ENCODE data around the gene PARD3B. TPM values are rescaled to one million over a fixed set of nuclear protein-coding genes. Genes with fewer than 3 reads are reported as not detected.

The PARD3B gene
- total RNA-seq, 1 donor from 2014 or later, result 4.5 TPM

DNA sequence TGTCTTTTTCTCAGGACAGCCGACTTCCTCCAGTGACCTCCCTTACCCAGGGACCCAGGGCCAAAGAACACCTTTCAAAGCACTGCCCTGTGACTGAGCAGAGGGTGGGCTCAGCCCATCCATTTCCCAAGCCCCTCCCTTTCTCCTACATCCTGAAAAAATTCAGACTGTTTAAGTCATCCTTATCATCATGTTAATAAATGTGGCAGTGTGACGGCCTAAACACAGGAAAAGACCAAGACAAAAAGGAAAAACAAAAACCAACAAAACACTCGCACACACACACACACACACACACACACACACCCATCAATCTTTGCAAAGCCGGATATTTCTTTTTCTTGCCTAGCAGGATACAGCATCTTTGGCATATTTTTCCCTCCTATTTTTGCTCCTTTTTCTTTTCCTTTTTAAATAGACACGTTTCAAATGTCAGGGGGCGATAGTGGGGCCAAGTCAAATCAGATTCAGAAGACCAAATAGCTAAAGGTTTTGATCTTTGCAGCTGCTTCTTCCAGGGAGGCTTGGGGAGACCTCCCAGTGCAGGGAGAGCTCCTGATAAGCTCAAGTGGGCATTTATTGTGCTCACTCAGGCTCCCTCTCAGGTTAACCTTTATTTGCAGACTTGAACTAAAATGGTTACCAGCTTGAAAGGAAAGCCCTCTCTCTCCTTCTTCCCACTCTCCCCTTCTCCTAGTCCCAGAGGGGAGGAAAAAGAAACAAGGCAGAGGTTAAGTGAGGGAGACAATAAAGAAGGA, 1097.5 kb downstream of the PARD3B start:
- FAIRE-seq, result no peak

DNA sequence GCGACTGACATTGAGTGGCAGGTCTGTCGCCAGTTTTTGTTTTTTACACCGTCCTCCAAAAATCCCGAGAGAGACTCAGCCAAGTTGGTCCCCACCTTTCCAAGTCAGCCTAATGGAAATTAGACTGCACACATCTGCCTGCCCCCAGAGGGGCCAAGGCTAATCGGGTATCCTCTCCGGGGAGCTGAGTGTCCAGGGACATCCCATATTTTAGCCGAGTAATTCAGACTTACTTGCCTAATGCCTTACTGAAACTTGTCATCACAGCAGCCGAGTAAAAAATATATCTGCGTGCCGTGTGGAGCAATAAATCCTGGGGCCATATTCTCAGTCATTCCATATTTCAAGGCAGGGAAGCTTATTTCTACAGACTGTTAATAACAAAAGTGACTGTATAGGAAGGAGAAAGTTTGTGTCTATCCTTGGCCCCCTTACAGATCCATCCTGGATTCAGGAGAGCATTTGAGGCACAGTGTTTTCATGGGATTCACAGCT, 1098.2 kb downstream of the PARD3B start:
- FAIRE-seq, result no peak
- no peak for DNase-seq (ENCODE audit: low spot score in 2 of 2)

More for the DNA sequence above, 1097.5 kb downstream of the PARD3B start:
- no peak for DNase-seq (ENCODE audit: low spot score in 2 of 2)

DNA sequence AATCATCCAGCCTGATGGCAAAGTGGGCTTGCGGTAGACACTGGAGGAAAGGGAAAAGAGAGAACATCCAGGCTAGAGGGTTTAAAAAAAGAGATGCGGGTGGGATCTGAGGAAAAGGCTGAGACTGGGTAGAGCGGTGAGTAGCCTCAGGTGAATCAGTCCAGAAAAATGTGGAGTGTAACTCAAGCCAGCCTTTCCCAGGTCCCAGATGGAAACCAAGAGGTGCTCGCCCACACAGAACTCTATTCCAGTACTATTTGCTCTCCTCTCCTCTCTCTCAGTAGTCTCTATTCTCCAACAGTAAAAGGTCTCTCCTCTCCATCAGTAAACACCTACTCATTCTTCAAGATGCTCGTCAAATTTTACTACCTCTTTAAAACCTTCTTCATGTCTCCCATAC, 1098.7 kb downstream of the PARD3B start:
- no peak for DNase-seq (ENCODE audit: low spot score in 2 of 2)

DNA sequence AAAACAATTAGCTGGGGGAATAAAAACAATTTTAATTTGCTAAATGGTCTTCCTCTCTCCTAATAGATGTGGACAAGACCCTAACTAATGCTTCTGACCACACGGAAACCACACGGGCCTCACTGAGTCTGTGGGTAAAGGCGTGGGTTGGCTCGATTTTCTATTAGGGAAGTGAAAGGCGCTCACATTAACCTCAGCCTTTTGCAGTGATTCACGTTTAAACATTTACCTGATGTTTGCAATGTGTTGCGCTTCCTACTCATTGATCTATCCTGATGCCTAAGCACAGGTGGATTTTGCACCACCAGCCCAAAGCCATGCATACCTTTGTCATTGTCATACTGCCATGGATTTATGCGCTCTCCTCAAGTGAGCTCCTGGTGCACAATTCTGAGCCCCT, 1101.4 kb downstream of the PARD3B start:
- FAIRE-seq, result no peak
- DNase-seq (ENCODE audit: low spot score in 2 of 2), result no peak

More for the DNA sequence above, 1098.7 kb downstream of the PARD3B start:
- no peak for FAIRE-seq

DNA sequence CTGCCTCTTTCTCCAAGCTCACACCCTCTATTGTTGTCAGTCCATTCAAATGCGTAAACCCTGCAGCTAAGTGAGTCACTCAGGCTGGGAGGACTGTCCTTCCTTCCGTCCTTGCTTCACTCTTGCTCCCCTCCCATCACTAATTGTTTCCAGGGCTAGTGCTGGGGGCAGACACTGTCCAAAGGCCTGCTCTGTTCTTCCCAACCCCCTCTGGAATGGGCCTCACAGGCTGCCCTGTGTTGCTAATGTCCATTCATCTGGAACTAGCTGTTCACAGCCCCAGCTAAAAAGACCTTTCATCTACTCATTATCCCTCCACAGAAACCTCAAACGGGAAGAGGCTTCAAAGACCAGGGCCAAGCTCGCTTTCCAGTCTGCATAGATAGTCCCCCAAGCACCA, 1105.2 kb downstream of the PARD3B start:
- FAIRE-seq (no peak), DNase-seq (ENCODE audit: low spot score in 2 of 2) (no peak)

DNA sequence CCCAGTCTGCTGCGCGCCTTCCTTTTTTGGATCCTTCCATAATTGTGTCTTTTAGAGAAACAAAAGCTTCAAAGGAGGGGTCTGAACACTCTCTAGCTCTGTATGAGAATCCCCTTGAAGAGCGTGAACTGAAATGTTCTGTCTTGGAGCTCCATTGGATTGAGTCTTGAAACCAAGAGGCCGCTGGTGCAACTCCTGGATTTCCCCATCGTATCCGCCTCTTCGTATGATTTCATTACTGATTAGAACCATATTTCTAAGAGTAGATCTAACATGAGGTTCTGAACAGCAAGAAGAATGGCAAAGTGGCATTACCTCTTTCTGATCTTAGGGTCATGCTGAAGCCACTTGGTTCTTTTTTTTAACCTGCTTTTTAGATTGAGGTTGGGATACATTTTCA, 1105.7 kb downstream of the PARD3B start:
- DNase-seq (ENCODE audit: low spot score in 2 of 2) (no peak), FAIRE-seq (no peak)

DNA sequence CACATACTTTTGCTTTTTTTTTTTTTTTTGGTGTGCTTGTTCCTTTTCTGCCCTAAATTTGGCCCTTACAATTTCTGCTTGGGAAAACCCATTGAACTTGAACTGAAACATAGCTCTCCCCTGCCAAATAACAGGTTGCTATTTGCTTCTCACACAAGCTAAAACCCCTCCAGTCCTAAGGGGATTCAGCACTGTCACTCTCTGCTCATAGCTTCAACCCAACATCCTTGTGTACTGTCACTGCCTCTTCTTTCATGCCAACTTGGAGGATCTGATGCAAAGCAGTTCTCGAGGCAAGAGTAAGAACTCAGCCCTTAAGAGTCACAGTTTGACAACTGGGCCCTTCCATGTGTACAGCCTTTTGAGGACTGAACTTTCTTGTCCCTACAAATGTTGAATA, 1106.4 kb downstream of the PARD3B start:
- DNase-seq (ENCODE audit: low spot score in 2 of 2) (no peak), FAIRE-seq (no peak)

DNA sequence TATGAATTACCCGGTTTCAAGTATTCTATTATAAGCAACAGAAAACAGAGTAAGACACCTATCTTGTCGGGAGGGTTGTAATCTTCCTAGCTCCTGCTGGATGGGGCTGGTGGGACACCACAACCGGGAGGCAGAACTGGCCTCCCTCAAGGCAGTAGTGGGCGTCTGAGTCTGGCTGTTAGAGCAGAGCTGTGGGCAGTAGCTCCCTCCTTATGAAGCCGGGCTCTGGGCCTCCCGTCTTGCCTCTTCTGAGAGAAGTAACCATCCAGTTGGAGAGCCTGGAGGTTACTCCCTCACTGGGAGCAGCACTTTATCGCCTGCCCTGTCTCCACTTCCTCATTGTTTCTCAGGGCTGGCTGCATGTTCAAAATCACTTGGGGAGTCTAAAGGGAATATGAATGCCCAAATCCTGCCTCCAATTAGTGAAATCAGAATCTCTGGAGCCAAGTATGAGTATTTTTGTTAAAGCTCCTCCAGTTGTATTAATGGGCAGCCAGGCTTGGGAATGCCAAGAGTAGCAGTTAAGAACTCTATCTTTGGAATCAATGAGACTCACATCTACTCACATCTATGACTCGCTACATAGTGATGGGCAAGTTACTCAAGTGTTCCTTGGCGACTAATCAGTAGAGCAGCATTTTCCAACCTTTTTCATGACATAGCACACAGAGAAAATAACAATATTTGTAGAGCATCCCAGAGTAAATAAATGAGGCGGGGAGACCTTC, 1109.8 kb downstream of the PARD3B start:
- FAIRE-seq (no peak), DNase-seq (ENCODE audit: low spot score in 2 of 2) (no peak)

DNA sequence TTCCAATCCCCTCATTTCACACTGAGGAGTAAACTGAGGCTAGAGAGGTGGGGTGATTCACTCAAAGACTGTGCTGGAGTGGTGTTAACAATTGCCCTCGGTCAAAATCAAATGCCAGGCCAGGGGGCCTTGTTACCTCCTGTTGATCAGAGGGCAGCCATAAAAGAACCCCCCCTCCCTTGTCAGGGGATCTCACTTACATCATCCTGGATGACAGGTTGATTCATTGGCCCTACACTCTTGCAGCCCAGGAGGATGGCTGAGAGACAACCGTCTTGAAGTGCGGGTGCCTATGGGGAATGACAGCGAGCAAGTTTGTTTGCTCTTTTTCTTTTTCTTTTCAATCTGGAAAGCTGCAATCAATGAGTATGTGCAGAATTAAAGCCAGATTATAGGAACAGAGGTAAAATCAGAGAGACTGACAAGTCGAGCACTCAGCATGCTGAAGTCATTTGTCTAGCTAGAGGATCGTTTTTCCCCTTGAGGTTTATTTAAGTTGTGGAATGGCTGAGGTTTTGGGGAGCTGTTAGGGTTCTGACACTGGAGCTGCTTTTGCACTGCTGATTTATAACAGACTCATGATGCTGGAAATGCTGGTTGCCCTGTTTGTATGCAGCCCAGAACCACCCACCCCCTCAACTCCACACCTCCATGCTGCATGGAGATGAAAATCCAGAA, 1110.6 kb downstream of the PARD3B start:
- DNase-seq (ENCODE audit: low spot score in 2 of 2) (no peak), FAIRE-seq (no peak)

DNA sequence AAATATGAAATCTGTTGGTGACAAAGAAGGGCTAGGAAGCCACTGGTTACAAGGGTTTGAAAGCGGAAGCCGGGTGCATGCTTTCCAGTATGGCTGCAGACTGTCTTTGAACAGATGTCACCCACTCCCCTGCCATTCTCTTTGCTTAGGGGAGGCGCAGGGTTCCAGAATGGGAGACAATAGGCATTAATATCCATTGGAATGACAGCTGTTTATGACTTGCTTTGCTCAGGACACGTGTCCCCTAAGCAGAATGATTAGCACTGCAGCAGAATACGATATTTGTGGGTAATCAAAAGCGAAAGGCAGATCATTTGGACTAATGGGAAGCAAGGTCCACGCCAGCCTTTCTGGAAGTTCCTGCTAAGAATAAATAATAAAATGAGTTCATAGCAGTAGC, 1111.2 kb downstream of the PARD3B start:
- no peak for DNase-seq (ENCODE audit: low spot score in 2 of 2)

DNA sequence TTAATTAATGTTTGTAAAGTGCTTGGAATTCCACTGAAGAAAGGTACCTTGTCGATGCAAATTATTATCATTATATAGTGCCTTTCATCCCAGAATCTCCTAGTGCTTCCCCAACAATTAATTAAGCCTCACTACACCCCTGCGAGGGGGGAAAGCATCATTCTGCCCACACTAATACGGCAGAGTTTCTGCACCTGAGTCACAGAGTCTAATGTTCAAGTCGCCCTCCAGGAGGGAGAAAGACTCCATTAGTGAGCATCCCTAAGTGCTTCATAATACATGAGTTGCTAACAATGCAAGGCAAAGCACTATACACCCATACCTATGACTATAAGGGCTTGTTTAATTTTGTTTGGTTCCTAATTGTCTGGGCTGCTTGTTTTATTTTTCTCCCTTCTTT, 1111.7 kb downstream of the PARD3B start:
- DNase-seq (ENCODE audit: low spot score in 2 of 2), result no peak
- no peak for FAIRE-seq

More for the DNA sequence above, 1111.2 kb downstream of the PARD3B start:
- FAIRE-seq, result no peak

DNA sequence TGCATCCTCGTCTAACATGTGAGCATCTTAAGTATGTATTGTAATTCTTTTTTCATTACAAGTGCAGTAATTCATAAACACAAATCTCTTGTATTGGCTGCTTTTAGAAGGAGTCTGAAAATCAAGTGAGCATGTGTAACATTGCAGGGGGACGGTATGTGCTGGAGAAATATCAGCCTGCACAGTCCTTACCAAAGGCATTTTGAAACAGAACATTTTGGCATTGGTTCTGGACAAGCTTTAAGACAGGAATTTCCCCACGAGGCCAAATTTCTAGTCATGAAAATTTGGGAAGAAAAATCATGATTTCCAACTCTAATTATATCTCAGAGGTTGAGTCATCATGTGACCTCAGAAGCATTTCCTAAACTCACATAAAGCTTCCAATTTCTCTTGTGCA, 1112.3 kb downstream of the PARD3B start:
- DNase-seq (ENCODE audit: low spot score in 2 of 2), result no peak
- FAIRE-seq, result no peak

DNA sequence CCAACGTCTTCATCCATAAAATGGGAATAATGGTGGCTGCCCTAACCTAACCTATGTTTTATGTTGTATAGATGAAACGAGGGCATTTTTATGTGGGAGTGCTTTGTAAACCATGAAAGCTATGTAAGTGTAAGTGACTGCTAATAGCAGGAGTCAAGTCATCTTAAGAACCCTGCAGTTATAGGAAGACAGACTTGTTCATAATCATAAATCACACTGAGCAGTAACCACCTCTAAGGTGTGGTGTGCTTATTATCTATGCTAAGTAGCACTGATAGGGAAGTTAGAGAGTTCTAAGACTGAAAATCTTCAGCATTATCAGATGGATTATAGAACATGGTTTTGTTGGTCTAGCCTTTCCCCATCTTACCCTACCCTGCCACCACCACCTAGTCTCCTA, 1112.8 kb downstream of the PARD3B start:
- FAIRE-seq, result no peak
- no peak for DNase-seq (ENCODE audit: low spot score in 2 of 2)

DNA sequence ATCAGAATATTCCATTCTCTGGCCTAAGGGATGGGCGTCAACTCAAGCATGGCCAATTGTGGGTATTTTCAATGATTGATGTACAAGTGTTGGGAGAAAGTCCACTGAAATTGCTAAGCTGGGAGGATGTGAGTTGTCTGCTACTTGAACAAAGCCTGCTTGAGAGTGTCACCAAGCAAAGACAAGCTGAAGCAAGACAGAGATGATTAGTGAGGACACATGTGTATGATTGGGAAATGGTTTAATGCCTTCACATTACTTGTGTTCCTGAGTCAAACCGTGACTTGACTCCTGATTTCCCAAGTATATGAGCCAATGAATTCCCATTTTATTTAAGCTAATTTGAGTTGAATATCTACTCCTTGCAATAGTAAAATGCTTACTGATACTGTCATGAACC, 1113.3 kb downstream of the PARD3B start:
- DNase-seq (ENCODE audit: low spot score in 2 of 2), result no peak
- FAIRE-seq, result no peak

DNA sequence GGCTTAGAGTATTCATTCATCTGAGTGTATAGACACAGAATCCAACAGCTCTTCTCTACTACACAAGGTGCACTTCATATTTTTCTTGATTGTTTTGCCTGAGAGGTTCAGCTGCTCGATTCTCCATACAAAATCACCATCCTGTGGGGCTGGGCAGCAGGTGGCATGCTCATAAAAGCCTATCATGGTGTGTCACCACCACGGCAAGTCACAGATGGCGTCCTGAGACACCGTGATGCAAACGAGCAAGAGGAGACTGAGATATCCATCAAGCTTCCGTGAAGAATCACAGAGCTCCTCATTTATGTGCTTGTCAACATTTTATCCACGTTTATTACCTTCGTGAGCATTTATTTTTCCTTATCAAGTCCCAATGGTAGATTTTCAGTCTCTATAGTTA, 1114.6 kb downstream of the PARD3B start:
- FAIRE-seq (no peak), DNase-seq (ENCODE audit: low spot score in 2 of 2) (no peak)

DNA sequence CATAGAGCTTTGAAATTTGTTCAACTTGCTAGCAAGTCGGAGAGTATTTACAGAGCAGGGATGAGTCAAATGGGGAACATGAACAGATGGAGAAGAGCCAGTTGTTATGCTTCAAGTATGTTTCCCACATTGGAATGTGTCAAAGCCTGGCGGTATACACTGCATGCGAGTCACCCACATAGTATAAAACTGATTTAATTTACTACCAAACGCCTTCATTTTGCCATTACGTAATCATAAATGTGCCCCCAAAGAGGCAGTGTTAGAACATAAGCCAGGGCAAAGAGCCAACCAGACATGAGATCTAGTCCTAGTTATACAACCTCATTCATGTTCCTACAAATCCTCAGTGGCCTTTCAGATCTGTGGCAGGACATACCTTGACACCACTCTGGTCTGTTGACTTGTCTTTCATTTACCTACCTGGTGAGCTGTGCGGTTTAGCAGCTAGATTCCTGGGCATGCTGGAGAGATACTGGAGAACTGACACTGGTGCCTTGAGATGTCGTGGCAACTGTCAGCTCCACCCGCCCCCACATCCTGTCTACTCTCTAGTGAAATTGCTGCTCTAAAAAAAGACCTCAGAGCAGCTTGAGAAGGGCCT, 1115.3 kb downstream of the PARD3B start:
- no peak for FAIRE-seq
- DNase-seq (ENCODE audit: low spot score in 2 of 2), result no peak

DNA sequence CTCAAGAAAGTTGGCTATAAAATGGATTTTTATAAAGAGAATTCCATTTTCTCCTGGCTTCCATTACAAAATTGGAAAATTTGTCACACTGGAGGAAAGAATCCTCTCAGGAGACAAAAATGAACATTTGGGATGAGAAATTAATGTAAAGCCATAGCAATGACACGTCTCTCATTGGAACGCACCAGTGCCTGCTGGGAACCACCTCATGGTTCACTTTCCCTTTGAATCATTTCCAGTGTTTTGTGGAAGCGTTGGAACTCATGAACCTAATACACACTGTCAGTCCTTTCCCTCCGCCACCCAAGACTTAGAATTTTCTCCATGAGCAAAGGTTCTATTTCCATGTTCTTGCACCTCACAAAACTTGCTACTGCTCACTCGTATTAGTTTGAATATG, 1116.0 kb downstream of the PARD3B start:
- no peak for DNase-seq (ENCODE audit: low spot score in 2 of 2)
- no peak for FAIRE-seq

DNA sequence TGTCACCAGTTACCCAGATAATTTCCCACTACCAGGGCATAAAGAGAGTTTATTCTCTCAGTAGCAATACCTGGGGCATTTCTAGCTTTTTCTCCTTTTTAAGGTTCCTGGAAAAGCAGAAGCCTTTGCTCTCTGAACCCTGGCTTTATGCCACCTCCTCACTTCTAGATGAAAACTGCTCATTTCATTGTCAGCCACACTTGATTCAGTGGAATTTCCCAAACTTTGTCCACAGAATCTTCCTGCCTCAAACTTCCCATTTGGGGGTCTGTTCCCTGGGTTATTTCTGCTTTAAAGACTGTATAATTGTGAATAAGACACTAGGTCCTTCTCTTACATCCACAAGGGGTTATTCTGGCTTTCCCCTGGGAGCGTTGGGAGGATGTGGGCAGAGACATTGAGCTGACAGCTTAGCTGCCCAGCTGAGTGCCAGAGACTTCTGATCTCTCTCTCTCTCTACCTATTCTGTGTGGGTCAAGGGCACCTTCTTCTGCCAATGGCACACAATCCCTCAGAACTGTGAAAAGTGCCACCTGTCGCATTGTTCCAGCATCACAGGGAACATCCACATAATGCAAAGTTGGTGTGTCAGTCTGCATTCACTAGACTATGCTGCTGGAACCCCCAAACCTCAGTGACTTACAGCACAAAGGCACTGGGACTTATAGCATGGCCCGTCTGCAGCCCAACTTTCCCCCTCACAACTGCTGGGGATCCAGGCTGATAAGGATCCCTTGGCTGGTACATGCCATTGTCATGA, 1117.1 kb downstream of the PARD3B start:
- DNase-seq (ENCODE audit: low spot score in 2 of 2), result no peak
- no peak for FAIRE-seq

DNA sequence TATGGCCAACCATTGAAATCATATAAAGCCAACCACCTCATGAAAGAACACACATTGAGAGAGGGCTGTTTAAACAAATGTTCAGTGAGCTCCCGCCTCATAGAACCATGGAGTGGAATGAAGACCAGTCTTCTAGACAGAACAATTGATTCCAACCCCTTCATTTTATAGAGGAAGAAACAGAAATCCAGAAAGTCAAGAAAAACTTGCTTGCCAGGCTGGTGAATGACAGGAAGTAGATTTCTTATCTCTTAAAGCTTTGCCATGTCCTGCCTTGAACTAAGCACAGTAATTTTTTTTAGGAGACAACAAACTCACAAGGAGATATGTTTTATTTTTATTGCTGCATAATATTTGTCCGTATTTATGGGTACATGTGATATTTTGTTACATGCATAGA, 1120.5 kb downstream of the PARD3B start:
- no peak for DNase-seq (ENCODE audit: low spot score in 2 of 2)
- FAIRE-seq, result no peak

Data from frontal cortex (tissue), 4 donors.